Naive B cell (primary cell): ENCODE results near the gene KDM4C. TPM values are rescaled to one million over a fixed set of nuclear protein-coding genes. Genes with fewer than 3 reads are reported as not detected.

Experiments
- ATAC-seq, 2 donors: fragments of 150-1000 bp; cut with Tn5 transposase; 2 replicates each; pipeline ENCODE4 v1.10.0; 2021; ENCODE audit warnings: low read depth in 2 of 2, mild to moderate bottlenecking in 2 of 2, moderate library complexity in 2 of 2
- DNase-seq: peaks from one replicate; pipeline ENCODE4 v3.0.0; 2022
- H3K27ac Mint-ChIP-seq, 6 donors: one replicate each; pipeline ENCODE4 v1.8.0; 2020 to 2022; ENCODE audit warnings: mild to moderate bottlenecking in 6 of 6, mixed read lengths in 6 of 6, moderate library complexity in 5 of 6, inconsistent platforms in 2 of 6
- H3K27me3 Mint-ChIP-seq, 3 donors: one replicate each; pipeline ENCODE4 v1.8.0; 2021 to 2022; ENCODE audit warnings: mixed read lengths in 3 of 3, mild to moderate bottlenecking in 1 of 3
- H3K36me3 Mint-ChIP-seq, 2 donors: one replicate each; pipeline ENCODE4 v1.8.0; 2020 to 2022; ENCODE audit warnings: mixed read lengths in 2 of 2, inconsistent platforms in 1 of 2, mild to moderate bottlenecking in 1 of 2
- H3K4me1 Mint-ChIP-seq, 3 donors: one replicate each; pipeline ENCODE4 v1.8.0; 2020 to 2022; ENCODE audit warnings: mixed read lengths in 3 of 3, inconsistent platforms in 1 of 3, mild to moderate bottlenecking in 1 of 3, moderate library complexity in 1 of 3
- H3K4me3 Mint-ChIP-seq, 8 donors: one replicate each; pipeline ENCODE4 v1.8.0; 2020 to 2022; ENCODE audit warnings: mild to moderate bottlenecking in 8 of 8, mixed read lengths in 8 of 8, moderate library complexity in 8 of 8, inconsistent platforms in 2 of 8
- H3K9me3 Mint-ChIP-seq, 7 donors: one replicate each; pipeline ENCODE4 v1.8.0; 2020 to 2022; ENCODE audit warnings: mixed read lengths in 7 of 7, mild to moderate bottlenecking in 5 of 7, inconsistent platforms in 2 of 7, moderate library complexity in 1 of 7
- polyA plus RNA-seq, 6 donors: library from polyadenylated mRNA; unstranded; fragments of 300-500 nt; fragmentation: Illumina TruSeq; gene quantifications; one replicate each; pipeline ENCODE4 v1.2.3, GENCODE V29; 2021; ENCODE audit warnings: low read depth in 6 of 6

The KDM4C gene
- polyA plus RNA-seq, 6 donors from 2014 or later: 54.5 to 83.5 (median 68.2) TPM

DNA sequence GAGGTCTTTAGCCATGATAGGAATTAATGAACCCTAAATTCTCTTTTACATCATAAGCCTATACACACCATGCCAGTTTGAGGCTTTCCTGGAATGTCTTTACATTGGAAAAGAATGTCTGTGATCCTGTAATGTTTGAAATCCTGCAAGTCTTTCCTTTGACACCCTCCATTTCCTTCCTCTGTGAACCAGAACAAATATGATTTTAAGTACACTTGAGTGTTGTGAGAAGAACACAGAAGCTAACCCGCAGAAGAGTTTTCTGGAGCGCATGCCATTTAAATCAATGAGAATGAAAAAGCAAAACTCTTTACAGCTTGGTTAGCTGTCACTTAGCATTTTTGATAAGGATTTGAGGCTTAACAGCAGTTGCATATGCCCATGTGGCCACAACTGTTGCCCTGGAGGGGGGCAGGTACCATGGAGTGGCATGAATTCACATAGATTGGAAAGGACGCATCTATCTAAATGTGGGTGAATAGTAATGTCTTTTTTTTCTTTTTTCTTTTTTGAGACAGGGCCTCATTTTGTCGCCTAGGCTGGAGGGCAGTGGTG, 372.6 kb downstream of the KDM4C start:
- Mint-ChIP-seq H3K36me3 (peaks cover 42 to 60% of the 10 kb centered on the region in 2 donors), H3K4me3 (no peak overlapping the region), H3K9me3 (no peaks in the 10 kb centered on the region), H3K4me1 (peaks cover 0 to 1% (median 0%) of the 10 kb centered on the region in 3 donors), H3K27ac (peak overlapping the region in 1 of 6 donors; percentile 65), H3K27me3 (no peaks in the 10 kb centered on the region)
- ATAC-seq (no peak), DNase-seq (no peak)

DNA sequence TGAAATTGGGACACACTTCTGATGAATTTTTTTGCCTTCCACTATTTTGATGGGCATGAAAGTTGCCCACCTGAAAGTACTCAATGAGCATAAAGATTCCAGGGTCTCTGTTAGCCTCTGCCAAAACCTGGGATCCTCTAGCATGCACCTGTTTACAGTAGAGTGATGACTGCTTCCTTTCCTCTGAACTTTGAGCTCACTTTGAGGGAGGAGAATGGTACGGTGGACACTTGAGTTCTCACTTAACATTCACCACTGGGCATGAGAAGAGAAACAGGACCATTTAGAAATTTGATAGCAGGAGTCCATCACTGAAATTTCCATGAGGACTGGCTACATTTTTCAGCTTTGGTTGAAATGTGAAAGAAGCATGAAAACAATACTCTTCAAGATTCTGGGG, 374.8 kb downstream of the KDM4C start:
- peaks cover 41 to 65% of the 10 kb centered on the region in 2 donors for H3K36me3 Mint-ChIP-seq
- H3K27me3 Mint-ChIP-seq: no peaks in the 10 kb centered on the region
- no peak overlapping the region for H3K4me3 Mint-ChIP-seq
- no peak for ATAC-seq
- DNase-seq: no peak
- H3K27ac Mint-ChIP-seq: peak overlapping the region in 1 of 6 donors; percentile 57
- H3K4me1 Mint-ChIP-seq: peaks cover 0 to 4% (median 0%) of the 10 kb centered on the region in 3 donors
- no peaks in the 10 kb centered on the region for H3K9me3 Mint-ChIP-seq

DNA sequence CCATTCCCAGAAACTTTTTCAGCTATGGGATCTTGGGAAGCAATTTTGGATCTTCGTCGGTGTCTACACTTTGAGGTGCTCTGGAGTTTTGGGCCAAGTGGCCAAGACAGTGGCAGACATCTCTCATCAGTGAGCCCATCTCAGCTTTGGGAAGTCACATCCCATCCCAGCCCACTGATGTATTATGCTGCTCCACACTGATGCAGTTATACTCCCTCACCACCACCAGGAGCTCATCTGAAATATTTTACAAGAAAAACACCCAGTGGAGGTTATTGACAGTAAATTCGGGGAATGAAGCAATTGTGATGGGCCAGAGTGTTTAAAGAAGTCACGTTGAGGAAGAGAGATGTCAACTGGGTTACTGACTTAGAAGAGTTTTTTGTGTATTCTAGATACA, 378.0 kb downstream of the KDM4C start:
- Mint-ChIP-seq H3K27ac (peak overlapping the region in 1 of 6 donors; percentile 48), H3K36me3 (peaks cover 24 to 58% of the 10 kb centered on the region in 2 donors), H3K27me3 (no peaks in the 10 kb centered on the region), H3K4me1 (peaks cover 0 to 4% (median 3%) of the 10 kb centered on the region in 3 donors), H3K9me3 (no peaks in the 10 kb centered on the region), H3K4me3 (no peak overlapping the region)
- no peak for DNase-seq
- ATAC-seq: no peak

DNA sequence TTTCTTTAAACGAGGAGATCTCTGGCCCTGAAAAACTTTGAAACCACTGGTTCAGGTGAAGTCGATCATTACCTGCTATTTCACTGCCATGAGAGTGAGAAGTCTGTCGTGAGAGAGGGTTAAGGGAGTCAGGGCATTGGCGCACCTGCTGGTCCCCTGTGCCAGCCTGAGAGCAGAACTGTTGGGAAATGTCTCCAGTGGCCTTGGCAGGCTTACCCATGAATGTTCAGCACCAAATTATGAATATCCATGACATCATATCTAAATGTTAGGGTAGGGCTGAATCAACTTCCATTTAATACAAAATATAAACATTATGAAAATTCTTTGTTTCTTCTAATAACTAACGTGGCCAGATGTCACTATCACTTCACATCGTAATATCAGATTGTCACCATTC, 379.3 kb downstream of the KDM4C start:
- peak overlapping the region in 1 of 6 donors; percentile 54 for H3K27ac Mint-ChIP-seq
- no peak for ATAC-seq
- H3K4me3 Mint-ChIP-seq: no peak overlapping the region

DNA sequence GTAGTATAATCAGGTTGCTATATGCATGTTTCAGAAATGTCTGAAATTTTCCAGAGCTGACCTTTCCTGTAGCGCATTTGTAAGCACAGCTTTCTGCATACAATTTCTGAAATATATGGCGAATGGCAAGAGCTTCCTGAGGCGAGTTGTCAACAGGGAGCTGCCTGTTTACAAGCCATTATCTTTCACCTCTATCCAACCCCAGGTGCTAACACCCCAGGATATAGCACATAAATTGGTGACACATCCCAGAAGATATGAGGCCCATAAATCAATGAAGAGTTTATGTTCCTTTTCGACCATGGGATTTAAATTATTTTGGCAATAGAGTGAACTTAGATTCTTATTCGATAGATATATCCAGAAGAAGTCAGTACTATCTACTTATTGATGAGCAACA, 379.8 kb downstream of the KDM4C start:
- H3K27ac Mint-ChIP-seq: peak overlapping the region in 1 of 6 donors; percentile 63
- peaks cover 26 to 55% of the 10 kb centered on the region in 2 donors for H3K36me3 Mint-ChIP-seq
- no peaks in the 10 kb centered on the region for H3K27me3 Mint-ChIP-seq
- no peak overlapping the region for H3K4me3 Mint-ChIP-seq
- H3K4me1 Mint-ChIP-seq: peaks cover 0 to 9% (median 4%) of the 10 kb centered on the region in 3 donors
- peaks cover 0 to 2% (median 0%) of the 10 kb centered on the region in 7 donors for H3K9me3 Mint-ChIP-seq
- DNase-seq: no peak
- ATAC-seq: no peak

More for the DNA sequence above, 379.3 kb downstream of the KDM4C start:
- no peak for DNase-seq
- H3K36me3 Mint-ChIP-seq: peaks cover 26 to 60% of the 10 kb centered on the region in 2 donors
- H3K4me1 Mint-ChIP-seq: peaks cover 0 to 9% (median 4%) of the 10 kb centered on the region in 3 donors
- no peaks in the 10 kb centered on the region for H3K27me3 Mint-ChIP-seq
- H3K9me3 Mint-ChIP-seq: peaks cover 0 to 2% (median 0%) of the 10 kb centered on the region in 7 donors

DNA sequence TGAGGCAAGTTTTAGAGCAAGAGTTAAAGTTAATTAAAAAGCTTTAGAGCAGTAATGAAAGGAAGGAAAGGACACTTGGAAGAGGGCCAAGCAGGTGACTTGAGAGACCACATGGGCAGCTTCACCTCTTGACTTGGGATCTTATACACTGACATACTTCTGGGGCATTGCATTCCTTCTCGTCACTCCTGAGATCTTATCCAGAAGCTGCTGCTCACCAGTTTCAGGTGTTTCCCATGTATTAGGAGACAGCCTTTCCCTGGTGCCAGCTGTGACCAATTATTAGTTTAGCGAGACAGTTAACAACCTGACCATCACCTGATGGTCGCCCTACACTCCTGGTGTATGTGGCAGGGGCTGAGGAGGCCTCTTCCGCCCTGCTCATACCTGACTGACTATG, 382.1 kb downstream of the KDM4C start:
- peaks cover 32 to 51% of the 10 kb centered on the region in 2 donors for H3K36me3 Mint-ChIP-seq
- H3K9me3 Mint-ChIP-seq: peaks cover 0 to 2% (median 0%) of the 10 kb centered on the region in 7 donors
- H3K27ac Mint-ChIP-seq: no peak overlapping the region
- DNase-seq (no peak), ATAC-seq (no peak)
- no peak overlapping the region for H3K4me3 Mint-ChIP-seq
- H3K27me3 Mint-ChIP-seq: no peaks in the 10 kb centered on the region
- H3K4me1 Mint-ChIP-seq: peaks cover 0 to 9% (median 7%) of the 10 kb centered on the region in 3 donors

DNA sequence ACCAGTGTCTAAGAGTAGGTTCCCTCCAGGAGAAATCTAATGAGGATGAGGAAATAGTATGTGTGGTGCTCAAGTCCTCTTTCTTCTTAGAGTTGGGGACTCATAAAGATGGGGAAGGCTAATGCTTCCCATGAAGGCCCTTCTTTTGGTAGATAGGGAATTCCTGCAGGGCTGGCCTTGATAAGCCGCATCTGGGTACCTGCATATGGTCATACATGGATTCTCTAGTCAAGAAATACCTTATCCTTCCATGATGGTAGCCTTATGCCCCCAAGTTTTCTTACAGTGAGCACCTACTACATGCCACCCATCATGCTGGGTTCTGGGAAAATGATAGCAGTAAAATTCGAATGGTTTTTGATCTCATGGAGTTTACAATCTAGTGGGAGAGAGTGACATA, 382.6 kb downstream of the KDM4C start:
- H3K27ac Mint-ChIP-seq: peak overlapping the region in 2 of 6 donors; percentile 2 to 44
- peaks cover 0 to 2% (median 0%) of the 10 kb centered on the region in 7 donors for H3K9me3 Mint-ChIP-seq
- no peaks in the 10 kb centered on the region for H3K27me3 Mint-ChIP-seq
- H3K4me1 Mint-ChIP-seq: peaks cover 0 to 9% (median 6%) of the 10 kb centered on the region in 3 donors
- no peak for ATAC-seq
- no peak for DNase-seq
- H3K4me3 Mint-ChIP-seq: no peak overlapping the region
- H3K36me3 Mint-ChIP-seq: peaks cover 32 to 50% of the 10 kb centered on the region in 2 donors

DNA sequence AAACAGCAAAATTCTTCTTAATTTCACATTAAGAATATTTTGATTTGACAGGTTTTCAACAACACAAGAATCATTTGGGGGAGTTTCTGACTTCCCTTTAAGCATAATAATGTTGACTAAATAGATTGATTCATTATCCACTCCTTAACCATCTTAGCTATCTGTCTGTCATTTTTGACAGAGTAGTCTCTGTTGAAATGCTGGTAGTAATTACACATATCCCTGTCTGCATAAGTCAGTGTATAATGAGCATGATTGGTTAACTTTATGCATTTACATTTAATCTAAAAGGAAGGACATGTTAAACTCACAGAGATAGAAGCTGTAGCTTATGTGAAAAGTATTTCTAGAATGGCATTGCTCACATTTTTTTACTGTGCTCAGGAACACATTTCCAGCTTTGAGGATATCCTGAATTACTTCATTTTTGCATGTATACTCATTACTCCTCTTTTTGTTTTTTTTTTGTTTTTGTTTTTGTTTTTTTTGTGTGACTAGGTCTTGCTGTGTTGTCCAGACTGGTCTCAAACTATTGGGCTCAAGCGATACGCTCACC, 385.9 kb downstream of the KDM4C start:
- no peak for DNase-seq
- Mint-ChIP-seq H3K27me3 (no peaks in the 10 kb centered on the region), H3K4me1 (peaks cover 12 to 22% (median 17%) of the 10 kb centered on the region in 3 donors), H3K4me3 (no peak overlapping the region), H3K27ac (no peak overlapping the region), H3K36me3 (peaks cover 50 to 54% of the 10 kb centered on the region in 2 donors), H3K9me3 (peaks cover 0 to 2% (median 0%) of the 10 kb centered on the region in 7 donors)
- ATAC-seq: no peak

DNA sequence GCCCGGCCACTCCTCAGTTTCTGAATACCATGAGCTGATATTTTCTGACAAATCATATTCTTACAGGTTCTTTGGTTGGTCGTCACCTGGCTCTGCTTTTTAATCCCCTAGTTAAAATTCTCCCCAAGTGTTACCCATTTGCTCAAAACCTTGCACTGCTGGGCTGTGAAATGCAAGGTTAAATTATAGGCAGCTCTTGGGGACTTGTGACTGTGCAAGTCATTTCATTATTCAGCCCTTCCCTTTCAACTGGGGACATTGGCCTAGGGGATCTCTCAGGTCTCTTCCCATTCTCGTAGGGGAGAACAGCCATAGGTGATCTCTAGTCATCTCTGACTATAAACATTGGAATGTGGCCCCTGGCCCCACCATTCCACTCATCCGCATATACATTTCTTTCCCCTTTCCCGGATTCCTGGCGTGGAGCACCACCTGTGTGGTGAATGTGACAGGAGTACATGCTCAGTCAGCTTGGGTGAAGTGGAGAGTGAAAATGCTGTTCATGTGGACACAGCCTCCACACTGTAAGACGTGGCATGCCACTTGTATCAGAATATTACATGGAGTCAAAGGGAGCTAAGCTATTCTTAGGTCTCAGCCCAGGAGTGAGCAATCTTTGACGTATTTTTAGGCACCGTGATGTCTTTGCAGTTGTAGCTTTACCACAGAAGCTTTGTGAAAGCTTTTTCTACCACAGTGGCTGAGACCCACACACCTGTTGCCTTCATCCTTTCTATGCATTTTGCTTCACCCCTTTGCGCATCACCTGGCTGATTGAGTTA, 386.7 kb downstream of the KDM4C start:
- Mint-ChIP-seq H3K36me3 (peaks cover 46 to 54% of the 10 kb centered on the region in 2 donors), H3K27me3 (no peaks in the 10 kb centered on the region), H3K27ac (peak overlapping the region in 1 of 6 donors; percentile 37), H3K4me1 (peaks cover 13 to 25% (median 21%) of the 10 kb centered on the region in 3 donors), H3K4me3 (no peak overlapping the region), H3K9me3 (peaks cover 0 to 2% (median 0%) of the 10 kb centered on the region in 7 donors)
- no peak for DNase-seq
- no peak for ATAC-seq

DNA sequence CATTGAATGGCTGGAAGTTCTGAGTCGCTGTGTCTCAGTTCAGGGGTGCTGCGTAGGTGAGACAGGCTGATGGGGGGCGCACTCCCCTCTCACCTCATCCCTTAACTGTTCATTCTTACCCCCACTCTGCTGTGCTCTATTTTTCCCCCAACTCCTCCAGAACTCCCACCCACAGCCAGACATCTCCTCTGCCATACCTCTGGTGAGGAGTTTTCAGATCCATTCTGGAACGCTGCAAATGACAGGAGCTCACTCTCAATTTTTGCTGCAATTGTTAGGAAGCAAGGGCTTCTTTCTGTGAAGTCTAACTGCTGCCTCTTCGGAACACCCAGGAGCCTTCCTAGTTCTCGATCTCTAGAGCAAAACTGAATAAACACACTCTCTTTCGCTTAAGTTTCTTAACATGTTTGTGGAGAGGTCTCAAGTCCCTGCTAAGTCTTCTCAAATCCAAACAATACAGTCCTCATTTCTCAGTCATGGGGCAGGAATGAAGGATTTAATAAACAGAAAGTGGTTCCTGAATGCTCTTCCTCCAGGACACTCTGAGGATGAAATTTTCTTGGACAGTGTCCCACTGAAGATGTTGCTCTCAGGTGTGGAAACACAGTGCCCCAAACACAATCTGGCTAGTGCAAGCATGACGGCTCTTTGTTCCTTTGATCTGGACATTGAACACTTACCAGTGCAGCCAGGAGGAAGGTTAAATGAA, 387.7 kb downstream of the KDM4C start:
- Mint-ChIP-seq H3K36me3 (peaks cover 50 to 52% of the 10 kb centered on the region in 2 donors), H3K4me1 (peaks cover 24 to 35% (median 31%) of the 10 kb centered on the region in 3 donors), H3K27ac (peak overlapping the region in 3 of 6 donors; percentile 11 to 36 (median 34)), H3K4me3 (no peak overlapping the region), H3K27me3 (no peaks in the 10 kb centered on the region), H3K9me3 (peaks cover 0 to 2% (median 0%) of the 10 kb centered on the region in 7 donors)
- ATAC-seq (no peak), DNase-seq (no peak)

DNA sequence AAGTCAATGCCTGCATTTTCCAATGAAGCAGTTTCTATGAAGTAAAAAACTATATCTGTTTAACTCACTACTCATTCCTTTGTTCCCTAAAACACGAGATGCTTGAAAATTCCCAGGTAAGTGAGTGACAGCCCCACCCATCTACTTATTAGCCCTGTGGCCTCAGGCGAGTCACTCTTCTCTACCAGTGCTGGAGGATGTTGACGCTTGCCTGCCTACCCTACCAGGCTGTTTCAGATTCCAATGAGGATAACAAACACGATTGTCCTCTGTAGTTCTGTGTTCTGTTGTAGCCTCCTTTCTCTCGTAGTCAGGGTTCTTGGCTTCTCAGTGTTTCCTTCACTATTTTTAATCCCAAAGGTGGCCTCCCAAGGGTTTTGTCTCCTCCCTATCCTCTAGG, 388.8 kb downstream of the KDM4C start:
- Mint-ChIP-seq H3K9me3 (no peaks in the 10 kb centered on the region), H3K27ac (no peak overlapping the region), H3K27me3 (no peaks in the 10 kb centered on the region), H3K36me3 (peaks cover 40 to 41% of the 10 kb centered on the region in 2 donors), H3K4me3 (no peak overlapping the region), H3K4me1 (peaks cover 25 to 35% (median 30%) of the 10 kb centered on the region in 3 donors)
- ATAC-seq (no peak), DNase-seq (no peak)

DNA sequence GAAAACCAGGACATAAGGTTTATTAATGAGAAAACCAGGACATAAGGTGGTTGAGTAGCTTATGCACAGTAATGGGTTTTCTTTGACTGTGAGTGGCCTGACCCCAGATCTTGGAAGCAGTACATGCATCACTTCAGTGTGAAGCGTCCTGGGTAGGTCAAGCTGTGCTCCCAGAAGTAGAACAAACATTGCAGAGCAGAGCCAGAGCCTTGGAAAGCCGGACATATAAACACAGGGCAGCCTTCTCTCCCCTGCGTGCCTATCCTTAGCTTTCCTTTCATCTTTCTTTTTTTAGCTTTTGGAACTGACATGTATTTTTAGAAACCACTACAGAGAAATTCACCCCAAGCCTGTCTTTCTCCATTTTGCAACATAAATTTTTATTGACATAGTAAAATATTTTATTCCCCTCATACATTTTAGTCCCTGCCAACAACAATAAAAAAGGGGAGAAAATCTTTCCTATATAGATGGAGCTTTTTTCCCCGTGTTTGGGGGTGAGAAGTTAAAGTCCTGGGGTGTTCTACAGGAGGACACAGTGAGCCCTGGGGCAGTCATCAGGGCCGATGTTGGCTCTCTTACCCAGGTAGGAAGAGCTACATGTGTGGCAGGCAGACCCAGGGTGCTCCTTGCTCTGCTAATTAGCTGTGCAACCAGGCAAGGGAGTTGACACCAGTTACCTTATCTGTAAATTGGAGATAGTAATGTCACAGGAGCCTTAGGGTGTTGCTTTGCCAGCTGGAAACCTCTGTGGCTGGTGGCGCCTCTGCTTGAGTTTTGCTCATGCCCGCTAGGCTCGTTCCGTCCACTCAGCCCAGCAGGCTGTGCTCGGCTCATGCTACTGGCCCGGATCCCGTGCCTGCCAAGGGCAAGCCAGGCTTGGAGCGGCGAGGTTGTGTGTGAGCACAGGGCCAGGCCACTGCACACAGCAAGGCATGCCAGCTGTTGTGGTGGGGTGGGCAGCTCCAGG, 389.6 kb downstream of the KDM4C start:
- peak overlapping the region in 1 of 6 donors; percentile 60 for H3K27ac Mint-ChIP-seq
- H3K4me3 Mint-ChIP-seq: peak overlapping the region in 1 of 8 donors; percentile 7
- peaks cover 0 to 2% (median 0%) of the 10 kb centered on the region in 7 donors for H3K9me3 Mint-ChIP-seq
- H3K36me3 Mint-ChIP-seq: peaks cover 41 to 44% of the 10 kb centered on the region in 2 donors
- DNase-seq: no peak
- peaks cover 25 to 35% (median 30%) of the 10 kb centered on the region in 3 donors for H3K4me1 Mint-ChIP-seq
- no peak for ATAC-seq
- no peaks in the 10 kb centered on the region for H3K27me3 Mint-ChIP-seq
